C4-2B (cell line): Measurements from ENCODE around the gene SMARCAL1.

Experiments used
- H3K27ac ChIP-seq: fragments of 450-650 bp; 2 replicates; pipeline ENCODE4 v1.5.1; 2017
- ZFX ChIP-seq: fragments of 450-650 bp; IDR thresholded peaks from 2 replicates; pipeline ENCODE4 v1.6.1; 2017
- TF ChIP-seq, protein P1 (sequence below): fragments of 450-650 bp; conservative IDR thresholded peaks from 2 replicates; pipeline ENCODE4 v1.5.1; 2017; ENCODE audit warnings: mild to moderate bottlenecking

Gene SMARCAL1

DNA sequence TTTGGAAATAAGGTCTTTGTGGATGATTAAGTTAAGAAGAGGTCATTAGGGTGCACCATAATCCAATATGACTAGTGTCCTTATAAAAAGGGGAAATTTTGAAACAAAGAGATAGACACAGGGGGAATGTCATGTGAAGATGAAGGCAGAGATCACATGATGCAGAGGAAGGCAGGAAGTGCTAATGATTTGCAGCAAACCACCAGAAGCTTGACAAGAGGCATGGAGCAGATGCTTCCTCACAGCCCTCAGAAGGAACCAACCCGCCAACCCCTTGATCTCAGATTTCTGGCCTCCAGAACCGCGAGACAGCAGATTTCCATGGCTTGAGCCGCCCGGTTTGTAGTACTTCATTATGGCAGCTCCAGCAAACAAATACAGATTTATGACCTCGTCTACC, 17.4 kb upstream of the SMARCAL1 start:
- TF ChIP-seq, protein P1, sequence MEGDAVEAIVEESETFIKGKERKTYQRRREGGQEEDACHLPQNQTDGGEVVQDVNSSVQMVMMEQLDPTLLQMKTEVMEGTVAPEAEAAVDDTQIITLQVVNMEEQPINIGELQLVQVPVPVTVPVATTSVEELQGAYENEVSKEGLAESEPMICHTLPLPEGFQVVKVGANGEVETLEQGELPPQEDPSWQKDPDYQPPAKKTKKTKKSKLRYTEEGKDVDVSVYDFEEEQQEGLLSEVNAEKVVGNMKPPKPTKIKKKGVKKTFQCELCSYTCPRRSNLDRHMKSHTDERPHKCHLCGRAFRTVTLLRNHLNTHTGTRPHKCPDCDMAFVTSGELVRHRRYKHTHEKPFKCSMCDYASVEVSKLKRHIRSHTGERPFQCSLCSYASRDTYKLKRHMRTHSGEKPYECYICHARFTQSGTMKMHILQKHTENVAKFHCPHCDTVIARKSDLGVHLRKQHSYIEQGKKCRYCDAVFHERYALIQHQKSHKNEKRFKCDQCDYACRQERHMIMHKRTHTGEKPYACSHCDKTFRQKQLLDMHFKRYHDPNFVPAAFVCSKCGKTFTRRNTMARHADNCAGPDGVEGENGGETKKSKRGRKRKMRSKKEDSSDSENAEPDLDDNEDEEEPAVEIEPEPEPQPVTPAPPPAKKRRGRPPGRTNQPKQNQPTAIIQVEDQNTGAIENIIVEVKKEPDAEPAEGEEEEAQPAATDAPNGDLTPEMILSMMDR = no peak
- TF ChIP-seq ZFX = no peak
- H3K27ac ChIP-seq = no peak overlapping the region

DNA sequence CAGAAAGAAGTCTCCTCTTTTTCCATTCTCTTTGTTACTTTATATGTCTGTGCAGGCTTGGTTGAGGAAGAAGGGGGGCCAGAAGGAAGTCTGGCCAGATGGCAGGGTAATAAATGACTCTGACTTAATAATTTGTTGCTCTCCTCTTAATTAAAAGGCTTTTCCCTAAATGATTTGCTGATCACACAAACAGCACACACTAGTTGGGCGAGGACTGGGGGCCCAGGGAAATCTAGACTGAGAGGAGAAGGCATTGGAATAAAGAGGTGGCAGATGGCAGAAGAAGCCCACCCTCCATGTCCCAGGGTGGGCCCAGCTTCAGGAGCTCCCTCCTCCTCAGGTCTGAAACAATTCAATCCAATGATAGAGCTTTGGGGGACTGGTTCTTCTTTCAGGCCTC, 12.7 kb upstream of the SMARCAL1 start:
- no peak for TF ChIP-seq ZFX
- TF ChIP-seq, protein P1 = no peak

DNA sequence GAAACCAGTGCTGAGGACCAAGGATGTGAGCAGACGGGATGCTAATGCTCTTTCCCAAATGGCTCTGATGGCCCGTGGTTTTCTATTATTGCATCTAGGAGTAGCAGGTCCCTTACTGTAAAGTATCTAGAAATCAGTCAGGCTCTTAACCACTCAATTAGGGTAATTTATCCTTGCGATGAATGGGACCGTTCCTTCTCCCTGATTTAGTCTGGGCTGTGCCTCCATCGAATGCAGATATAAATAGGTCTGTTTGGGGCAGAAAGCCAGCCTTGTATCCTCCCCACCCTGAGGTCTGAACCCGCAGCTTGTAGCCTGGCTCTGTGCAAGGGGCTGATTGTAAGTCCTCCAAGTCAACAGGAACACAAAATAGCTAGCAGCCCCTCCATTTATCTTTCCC, 9.5 kb upstream of the SMARCAL1 start:
- TF ChIP-seq, protein P1 = no peak
- TF ChIP-seq ZFX = no peak
- no peak overlapping the region for H3K27ac ChIP-seq

More for the DNA sequence above, 12.7 kb upstream of the SMARCAL1 start:
- H3K27ac ChIP-seq = no peak overlapping the region

DNA sequence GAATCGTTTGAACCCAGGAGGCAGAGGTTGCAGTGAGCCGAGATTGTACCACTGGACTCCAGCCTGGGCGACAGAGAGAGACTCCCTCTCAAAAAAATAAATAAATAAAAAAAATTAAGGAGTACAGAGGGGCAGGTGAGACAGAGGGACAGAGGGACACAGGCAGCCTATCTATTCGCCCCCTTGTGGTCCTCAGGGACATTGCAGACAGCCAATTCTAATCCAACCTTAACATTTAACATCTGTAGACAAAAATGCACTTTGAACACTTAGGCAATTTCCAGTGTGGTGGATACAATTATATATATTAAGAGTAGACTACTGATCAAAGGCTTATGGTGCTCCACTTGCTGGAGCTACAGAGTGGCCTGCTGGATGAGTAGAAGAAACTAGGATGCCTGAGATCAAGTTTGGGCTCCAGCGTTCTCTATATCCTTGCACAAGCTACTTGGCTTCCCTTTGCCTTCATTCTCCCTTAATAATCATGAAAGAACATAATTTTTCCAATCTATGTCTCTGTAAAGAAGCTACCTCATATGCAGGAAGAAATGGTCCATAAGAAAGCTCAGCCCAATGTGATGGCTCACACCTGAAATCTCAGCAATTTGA, 8.2 kb upstream of the SMARCAL1 start:
- H3K27ac ChIP-seq = no peak overlapping the region
- TF ChIP-seq, protein P1 = peak; percentile 89
- TF ChIP-seq ZFX = no peak

DNA sequence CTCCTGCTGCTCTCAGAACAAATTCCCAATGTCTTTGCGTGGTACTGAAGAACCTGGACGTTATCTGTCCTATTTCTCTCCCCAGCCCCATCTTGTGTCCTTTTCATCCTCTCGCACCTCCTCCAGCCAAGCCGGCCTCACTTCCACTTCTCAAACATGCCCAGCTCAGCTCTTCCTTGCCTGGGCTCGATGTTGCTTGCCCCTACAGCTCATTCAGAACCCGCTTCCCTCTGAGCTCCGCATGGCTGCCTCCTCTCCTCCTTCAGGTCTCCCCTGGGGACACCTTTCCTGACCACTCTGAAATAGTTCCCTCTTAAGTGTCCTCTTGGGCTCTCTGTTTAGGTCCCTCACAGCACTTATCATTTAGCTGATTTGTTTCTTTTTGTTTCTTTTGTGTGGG, 6.7 kb upstream of the SMARCAL1 start:
- H3K27ac ChIP-seq = no peak overlapping the region
- TF ChIP-seq, protein P1 = no peak
- no peak for TF ChIP-seq ZFX

DNA sequence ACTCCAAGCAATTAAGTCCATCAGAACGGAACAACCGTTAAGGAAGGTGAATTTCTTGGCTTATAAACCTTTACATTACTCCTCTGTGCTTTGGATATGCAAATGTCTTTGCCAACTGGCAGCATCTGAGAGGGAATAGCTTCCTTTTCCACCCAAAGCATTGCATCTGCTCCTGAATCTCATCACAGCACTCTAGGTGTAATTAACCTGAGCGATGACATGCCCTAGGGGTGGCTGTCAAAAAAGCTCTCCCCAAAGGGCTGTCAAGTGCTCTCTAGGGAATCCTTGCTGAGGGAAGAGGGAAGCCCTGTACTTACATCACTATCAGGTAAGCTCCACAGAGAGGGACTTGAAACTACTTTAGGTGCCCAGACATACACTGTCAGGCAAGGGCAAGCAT, 5.5 kb upstream of the SMARCAL1 start:
- H3K27ac ChIP-seq = no peak overlapping the region
- TF ChIP-seq, protein P1 = no peak
- TF ChIP-seq ZFX = no peak

DNA sequence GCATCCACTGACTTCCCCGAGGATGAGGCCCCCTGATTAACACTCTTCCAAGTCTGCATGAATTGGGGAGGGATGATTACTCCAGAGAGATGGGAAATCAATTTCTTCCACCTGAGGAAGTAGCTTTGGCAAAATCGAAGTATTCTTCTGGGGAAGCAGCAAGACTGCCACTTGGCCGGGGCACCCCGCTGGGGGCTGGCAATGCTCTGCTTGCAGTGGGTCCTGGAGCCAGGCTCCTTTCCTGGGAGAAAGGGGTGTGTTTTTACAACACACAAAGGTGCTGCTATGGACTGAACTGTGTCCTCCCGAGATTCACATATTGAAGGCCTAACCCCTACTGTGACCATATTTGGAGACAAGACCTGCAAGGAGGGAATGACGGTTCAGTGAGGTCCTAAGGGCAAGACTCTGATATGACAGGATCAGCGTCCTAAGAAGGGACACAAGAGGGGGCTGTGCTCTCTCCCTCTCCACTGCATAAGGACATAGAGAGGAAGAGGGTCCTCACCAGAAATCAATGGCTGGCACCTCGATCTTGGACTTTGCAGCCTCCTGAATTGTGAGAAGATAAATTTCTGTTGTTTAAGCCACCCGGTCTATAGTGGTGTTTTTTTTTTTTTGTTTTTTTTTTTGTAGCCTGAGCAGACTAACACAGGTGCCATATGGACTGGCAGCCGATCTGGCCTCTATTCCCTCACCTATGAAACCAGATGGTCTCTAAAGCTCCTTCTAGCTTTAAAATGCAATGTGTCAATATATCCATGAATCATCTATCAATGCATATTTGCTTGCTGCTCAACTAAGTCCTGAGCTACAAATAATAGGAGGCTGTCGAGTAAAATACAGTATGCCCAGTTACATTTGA, 3.6 kb upstream of the SMARCAL1 start:
- no peak overlapping the region for H3K27ac ChIP-seq
- TF ChIP-seq ZFX = no peak
- TF ChIP-seq, protein P1 = no peak
